A549 (cell line): ENCODE measurements around the gene STAU1. TPM values are rescaled to one million over a fixed set of nuclear protein-coding genes. Genes with fewer than 3 reads are reported as not detected.
"Not testable (repeated sequence)": the region's sequence is repeated elsewhere in the genome, so short reads cannot be mapped to it uniquely, and the experiment has no call there.

Source experiments
- ATAC-seq, 2 experiments: fragments of 200-7000 bp in 1 of 2; fragments of >200 bp in 1 of 2; cut with Nextera tagmentation in 1 of 2; cut with Tn5 transposase in 1 of 2; 3 replicates each; pipeline versions ENCODE4 v1.8.0 to v1.9.1; 2018 to 2020; ENCODE audit warnings: mild to moderate bottlenecking in 1 of 2, moderate library complexity in 1 of 2
- CTCF ChIA-PET: fragments of 300-600 bp; sonication (Branson Sonifier 250); formaldehyde crosslinking; extraction: SDS; loops from one replicate; lab custom pipeline; 2021; ENCODE audit warnings: antibody characterized with exemption, inconsistent platforms; lab: Yijun Ruan, JAX
- POLR2A ChIA-PET: fragments of 350-600 bp; formaldehyde crosslinking; extraction: SDS; loops from one replicate; lab custom pipeline; 2021; ENCODE audit warnings: antibody characterized with exemption, inconsistent platforms; lab: Yijun Ruan, JAX
- DNase-seq, 2 experiments: peaks; one replicate each; pipeline versions ENCODE4 v3.0.0 to v3.0.0-alpha.2; 2011 to 2016; ENCODE audit warnings: low read depth in 1 of 2, low spot score in 1 of 2
- FAIRE-seq: peaks from 2 replicates; lab custom pipeline; 2011; peaks lifted over from hg19 to GRCh38; lab: Jason Lieb, UNC
- H3K27ac ChIP-seq, 2 experiments: fragments of >200 bp; sonication (Bioruptor Twin); formaldehyde crosslinking; 3 replicates each; pipeline ENCODE4 v1.5.1; 2016 to 2017
- H3K4me1 ChIP-seq: fragments of >200 bp; sonication (Bioruptor Twin); formaldehyde crosslinking; 3 replicates; pipeline ENCODE4 v1.6.1; 2016
- H3K4me2 ChIP-seq: fragments of >200 bp; sonication (Bioruptor Twin); formaldehyde crosslinking; 3 replicates; pipeline ENCODE4 v1.6.1; 2016
- H3K4me3 ChIP-seq: fragments of >200 bp; sonication (Bioruptor Twin); formaldehyde crosslinking; 3 replicates; pipeline ENCODE4 v1.5.1; 2016
- H3K9me3 ChIP-seq: fragments of >200 bp; sonication (Bioruptor Twin); formaldehyde crosslinking; 3 replicates; pipeline ENCODE4 v1.6.1; 2016
- CEBPB ChIP-seq, 2 experiments: fragments of >200 bp in 1 of 2; sonication (Bioruptor Twin) in 1 of 2; formaldehyde crosslinking in 1 of 2; IDR thresholded peaks; 2 replicates each; pipeline ENCODE4 v1.6.1; 2012 to 2016
- CHD4 ChIP-seq: fragments of 200-600 bp; sonication (generic); IDR thresholded peaks from 2 replicates; pipeline ENCODE4 v1.6.1; 2016; ENCODE audit warnings: antibody characterized with exemption, mild to moderate bottlenecking, borderline replicate concordance
- EHF ChIP-seq: fragments of 250-450 bp; sonication (Bioruptor Pico); IDR thresholded peaks from 2 replicates; pipeline ENCODE4 v1.5.0; 2020; ENCODE audit warnings: mild to moderate bottlenecking
- EP300 ChIP-seq, 2 experiments: fragments of >200 bp; sonication (Bioruptor Twin); formaldehyde crosslinking; IDR thresholded peaks; 2 replicates in 1 of 2; 3 replicates in 1 of 2; pipeline ENCODE4 v1.6.1; 2016 to 2017
- FOSL2 ChIP-seq, 2 experiments: fragments of 450-650 bp in 1 of 2; fragments of >200 bp in 1 of 2; sonication (Bioruptor Twin) in 1 of 2; formaldehyde crosslinking; IDR thresholded peaks; 2 replicates each; pipeline versions ENCODE4 v1.5.0 to v1.6.1; 2016 to 2020; ENCODE audit warnings: mild to moderate bottlenecking in 1 of 2, moderate library complexity in 1 of 2
- HES2 ChIP-seq: fragments of >200 bp; sonication (Bioruptor Twin); formaldehyde crosslinking; IDR thresholded peaks from 2 replicates; pipeline ENCODE4 v1.6.1; 2016
- HEYL ChIP-seq: fragments of 250-450 bp; sonication (Bioruptor Pico); IDR thresholded peaks from 2 replicates; pipeline ENCODE4 v1.8.0; 2021; ENCODE audit warnings: mild to moderate bottlenecking, moderate library complexity
- HMGXB4 ChIP-seq: fragments of 250-450 bp; sonication (Bioruptor Pico); IDR thresholded peaks from 2 replicates; pipeline ENCODE4 v1.5.0; 2021; ENCODE audit warnings: mild to moderate bottlenecking, moderate library complexity, borderline replicate concordance
- HOXA7 ChIP-seq: fragments of 250-450 bp; sonication (Bioruptor Pico); IDR thresholded peaks from 2 replicates; pipeline ENCODE4 v1.5.0; 2020; ENCODE audit warnings: mild to moderate bottlenecking, moderate library complexity
- KDM5A ChIP-seq: fragments of 200-600 bp; sonication (generic); IDR thresholded peaks from 2 replicates; pipeline ENCODE4 v1.6.1; 2016; ENCODE audit warnings: antibody characterized with exemption, mild to moderate bottlenecking
- MAFK ChIP-seq: fragments of 450-650 bp; IDR thresholded peaks from 2 replicates; pipeline ENCODE4 v1.6.1; 2014; ENCODE audit not compliant: partially characterized antibody
- MAX ChIP-seq: IDR thresholded peaks from 2 replicates; pipeline ENCODE4 v1.6.1; 2012
- MAZ ChIP-seq: fragments of 150-350 bp; IDR thresholded peaks from 2 replicates; pipeline ENCODE4 v1.6.1; 2014; ENCODE audit warnings: antibody characterized with exemption, low read depth, low read length, borderline replicate concordance
- PHF8 ChIP-seq: fragments of 200-600 bp; sonication (generic); IDR thresholded peaks from 2 replicates; pipeline ENCODE4 v1.6.1; 2016; ENCODE audit warnings: low read depth, mild to moderate bottlenecking, antibody characterized with exemption, moderate library complexity, borderline replicate concordance
- POLR2A ChIP-seq: IDR thresholded peaks from 2 replicates; pipeline ENCODE4 v1.6.1; 2012; ENCODE audit warnings: mild to moderate bottlenecking, low read length
- RAD21 ChIP-seq, 2 experiments: fragments of >200 bp in 1 of 2; sonication (Bioruptor Twin) in 1 of 2; formaldehyde crosslinking in 1 of 2; IDR thresholded peaks in 1 of 2; conservative IDR thresholded peaks in 1 of 2; 2 replicates in 1 of 2; 3 replicates in 1 of 2; pipeline ENCODE4 v1.6.1; 2012 to 2018; ENCODE audit warnings: inconsistent platforms in 1 of 2
- REST ChIP-seq: fragments of 200-600 bp; sonication (generic); IDR thresholded peaks from 2 replicates; pipeline ENCODE4 v1.6.1; 2016; ENCODE audit warnings: antibody characterized with exemption, mild to moderate bottlenecking, moderate library complexity
- TFCP2L1 ChIP-seq: fragments of 250-450 bp; sonication (Bioruptor Pico); IDR thresholded peaks from 2 replicates; pipeline ENCODE4 v1.5.0; 2021; ENCODE audit warnings: mild to moderate bottlenecking
- ZSCAN20 ChIP-seq: fragments of 250-450 bp; sonication (Bioruptor Pico); IDR thresholded peaks from 2 replicates; pipeline ENCODE4 v1.8.0; 2022; ENCODE audit warnings: mild to moderate bottlenecking, moderate library complexity
- WGBS: methylation state at CpG from one replicate; pipeline ENCODE4 v1.1.6; 2017; ENCODE audit errors: missing lambda C conversion rate; 5-methylcytosine and 5-hydroxymethylcytosine counted together
- polyA plus RNA-seq, 4 experiments: library from polyadenylated mRNA; depleted of rRNA in 3 of 4; stranded (reverse); fragments of >200 nt; fragmentation: RNase III in 1 of 4; extraction: RNeasy Plus Mini Kit Qiagen cat#74134 plus additional on column Dnase treatment in 1 of 4; gene quantifications; 2 replicates in 3 of 4; 3 replicates in 1 of 4; pipeline ENCODE4 v1.2.3, GENCODE V29; 2011 to 2017

STAU1 gene
- polyA plus RNA-seq, 2 of the 4 experiments (the other 2 are of a cell fraction): 64.0 to 74.7 TPM

- FAIRE-seq (no peak), DNase-seq (no peak), ATAC-seq (no peak)
- Histone ChIP-seq H3K9me3 (no peaks in the 10 kb centered on the region), H3K27ac (no peak overlapping the region), H3K4me3 (no peak overlapping the region), H3K4me2 (no peak overlapping the region), H3K4me1 (peaks cover 13% of the 10 kb centered on the region)
- WGBS: 99% methylated on average over 2 of the region's 2 CpGs
- POLR2A ChIA-PET: no interaction called here
- CTCF ChIA-PET: interaction anchor here (4.3 kb wide), 1 partner anchor 47 kb away, joined by 23 read pairs; no protein-coding TSS in a partner anchor
- no peak for TF ChIP-seq MAFK
- no peak for TF ChIP-seq TFCP2L1
- no peak for TF ChIP-seq CHD4
- TF ChIP-seq POLR2A: no peak
- no peak for TF ChIP-seq FOSL2 (IDR thresholded peaks at IDR 0.05)
- TF ChIP-seq FOSL2 (CRISPR knock-in tag; IDR thresholded peaks at IDR 0.05): no peak
- TF ChIP-seq RAD21 (conservative IDR thresholded peaks at IDR 0.05 in 1 of 2, IDR thresholded peaks at IDR 0.05 in 1 of 2): no peak
- no peak for TF ChIP-seq CEBPB (IDR thresholded peaks at IDR 0.05)
- TF ChIP-seq HES2: no peak
- no peak for TF ChIP-seq HMGXB4 (CRISPR knock-in tag)
- no peak for TF ChIP-seq PHF8
- TF ChIP-seq REST: no peak
- TF ChIP-seq HEYL (CRISPR knock-in tag): no peak
- TF ChIP-seq ZSCAN20: no peak
- TF ChIP-seq HOXA7 (CRISPR knock-in tag): no peak
- no peak for TF ChIP-seq MAX
- no peak for TF ChIP-seq EHF (CRISPR knock-in tag)
- TF ChIP-seq EP300 (IDR thresholded peaks at IDR 0.05): no peak
- TF ChIP-seq MAZ: no peak
- TF ChIP-seq KDM5A: no peak
Measured at GRCh38 chr20:49169547-49169946, 18.6 kb downstream of the STAU1 start.

- DNase-seq, ATAC-seq, H3K4me2 ChIP-seq, H3K27ac ChIP-seq, H3K9me3 ChIP-seq, FAIRE-seq, H3K4me3 ChIP-seq, POLR2A ChIA-PET: not testable (repeated sequence)
- CTCF ChIA-PET: interaction anchor here (1.5 to 4.3 kb wide), 3 partner anchors 15 to 48 kb away, joined by 7 to 23 read pairs (median 15); no protein-coding TSS in a partner anchor
- WGBS: 92% methylated on average over 10 of the region's 10 CpGs
- peaks cover 13% of the 10 kb centered on the region for H3K4me1 ChIP-seq
Measured at GRCh38 chr20:49168864-49169263, 19.3 kb downstream of the STAU1 start.
